Activated B cell treated with CpG ODN at 0.5 μM for 24 hours (primary cell): ENCODE measurements around the gene NEK7. TPM values are rescaled to one million over a fixed set of nuclear protein-coding genes. Genes with fewer than 3 reads are reported as not detected.

Experiments
- ATAC-seq: fragments of 200-7000 bp; cut with Tn5 transposase; one replicate; pipeline ENCODE4 v1.10.0; 2021; ENCODE audit warnings: low read depth, mild to moderate bottlenecking, moderate library complexity
- CTCF ChIA-PET: fragments of 350-600 bp; sonication (Branson Sonifier 250); formaldehyde crosslinking; loops from one replicate; lab custom pipeline; 2021; ENCODE audit warnings: antibody characterized with exemption; lab: Charles Lee
- POLR2A ChIA-PET: fragments of 350-600 bp; sonication (Branson Sonifier 250); formaldehyde crosslinking; loops from one replicate; lab custom pipeline; 2021; ENCODE audit warnings: antibody characterized with exemption; lab: Charles Lee
- DNase-seq: peaks from one replicate; pipeline ENCODE4 v3.0.0; 2022
- H3K27ac Mint-ChIP-seq: one replicate; pipeline ENCODE4 v1.8.0; 2020; ENCODE audit warnings: mixed read lengths
- H3K27me3 Mint-ChIP-seq: one replicate; pipeline ENCODE4 v1.8.0; 2021; ENCODE audit warnings: mixed read lengths
- H3K36me3 Mint-ChIP-seq: one replicate; pipeline ENCODE4 v1.8.0; 2021; ENCODE audit warnings: low read depth, mixed read lengths
- H3K4me1 Mint-ChIP-seq: one replicate; pipeline ENCODE4 v1.8.0; 2021; ENCODE audit warnings: mixed read lengths
- H3K4me3 Mint-ChIP-seq: one replicate; pipeline ENCODE4 v1.8.0; 2020; ENCODE audit warnings: mild to moderate bottlenecking, mixed read lengths
- H3K9me3 Mint-ChIP-seq: one replicate; pipeline ENCODE4 v1.8.0; 2020; ENCODE audit warnings: mixed read lengths
- CTCF ChIP-seq: fragments of 200-600 bp; IDR thresholded peaks from one replicate; pipeline ENCODE4 v1.8.0; 2022; ENCODE audit warnings: antibody characterized with exemption, mild to moderate bottlenecking
- intact Hi-C: fragments of 100-400 bp; cut with micrococcal nuclease; formaldehyde crosslinking; loops from one replicate; pipeline ENCODE4 v1.15.1; 2024
- total RNA-seq: library from RNA; stranded (reverse); gene quantifications from 2 replicates; pipeline ENCODE4 v1.2.3, GENCODE V29; 2022

Gene NEK7
- total RNA-seq, 1 donor from 2014 or later: 33.5 TPM

GRCh38 chr1:198273748-198274295 lies 117.0 kb downstream of the NEK7 start:
- ChIA-PET POLR2A (no interaction called here), CTCF (no interaction called here)
- DNase-seq: no peak
- H3K4me3 Mint-ChIP-seq: no peak overlapping the region
- no peak for ATAC-seq
- no peak for TF ChIP-seq CTCF
- H3K27me3 Mint-ChIP-seq: no peaks in the 10 kb centered on the region
- H3K9me3 Mint-ChIP-seq: no peaks in the 10 kb centered on the region
- intact Hi-C loops: loop anchor here (10.0 kb wide), 1 partner anchor 339 kb away; no protein-coding TSS in a partner anchor
- peaks cover 1% of the 10 kb centered on the region for H3K4me1 Mint-ChIP-seq
- H3K27ac Mint-ChIP-seq: no peak overlapping the region
- peaks cover 14% of the 10 kb centered on the region for H3K36me3 Mint-ChIP-seq

- POLR2A ChIA-PET: no interaction called here
- intact Hi-C loops: loop anchor here (5.0 to 10.0 kb wide), 2 partner anchors 188 to 341 kb away; no protein-coding TSS in a partner anchor
- no peak for TF ChIP-seq CTCF
Observed at GRCh38 chr1:198275597-198275996, 118.8 kb downstream of the NEK7 start.

GRCh38 chr1:198276241-198276640 lies 119.4 kb downstream of the NEK7 start:
- Mint-ChIP-seq H3K27me3 (no peaks in the 10 kb centered on the region), H3K4me1 (no peaks in the 10 kb centered on the region), H3K27ac (no peak overlapping the region), H3K9me3 (no peaks in the 10 kb centered on the region), H3K36me3 (peaks cover 15% of the 10 kb centered on the region), H3K4me3 (no peak overlapping the region)
- ATAC-seq: no peak
- intact Hi-C loops: loop anchor here (5.0 to 10.0 kb wide), 2 partner anchors 189 to 341 kb away; no protein-coding TSS in a partner anchor
- ChIA-PET POLR2A (no interaction called here), CTCF (no interaction called here)
- no peak for DNase-seq
- TF ChIP-seq CTCF: no peak

More at GRCh38 chr1:198275597-198275996, 118.8 kb downstream of the NEK7 start:
- ATAC-seq (no peak), DNase-seq (no peak)
- Mint-ChIP-seq H3K27me3 (no peaks in the 10 kb centered on the region), H3K4me3 (no peak overlapping the region), H3K4me1 (peaks cover 1% of the 10 kb centered on the region), H3K27ac (no peak overlapping the region), H3K9me3 (no peaks in the 10 kb centered on the region), H3K36me3 (peaks cover 19% of the 10 kb centered on the region)
- CTCF ChIA-PET: no interaction called here

GRCh38 chr1:198278943-198279342 lies 122.1 kb downstream of the NEK7 start:
- intact Hi-C loops: loop anchor here (5.0 to 10.0 kb wide), 2 partner anchors 192 to 344 kb away; no protein-coding TSS in a partner anchor
- Mint-ChIP-seq H3K4me3 (no peak overlapping the region), H3K27ac (no peak overlapping the region), H3K27me3 (no peaks in the 10 kb centered on the region), H3K4me1 (no peaks in the 10 kb centered on the region), H3K9me3 (no peaks in the 10 kb centered on the region), H3K36me3 (peaks cover 22% of the 10 kb centered on the region)
- no peak for DNase-seq
- no peak for TF ChIP-seq CTCF
- no peak for ATAC-seq
- CTCF ChIA-PET: no interaction called here
- POLR2A ChIA-PET: no interaction called here

GRCh38 chr1:198280080-198280479 lies 123.3 kb downstream of the NEK7 start:
- POLR2A ChIA-PET: no interaction called here
- intact Hi-C loops: no loop called here
- no peak for TF ChIP-seq CTCF
- H3K9me3 Mint-ChIP-seq: no peaks in the 10 kb centered on the region
- no peak overlapping the region for H3K27ac Mint-ChIP-seq
- peaks cover 28% of the 10 kb centered on the region for H3K36me3 Mint-ChIP-seq
- CTCF ChIA-PET: no interaction called here
- no peaks in the 10 kb centered on the region for H3K27me3 Mint-ChIP-seq
- DNase-seq: no peak
- ATAC-seq: no peak
- H3K4me3 Mint-ChIP-seq: no peak overlapping the region
- H3K4me1 Mint-ChIP-seq: no peaks in the 10 kb centered on the region
